K562 (cell line): ENCODE results near the gene HECW1.

Experiments used
- EP300 ChIP-seq: IDR thresholded peaks from 2 replicates; pipeline ENCODE4 v1.6.1; 2012; ENCODE audit warnings: low read length, improper control_type of control experiment
- EZH2 ChIP-seq: IDR thresholded peaks from 2 replicates; pipeline ENCODE4 v1.6.1; 2012; ENCODE audit warnings: low read depth, mild to moderate bottlenecking, inconsistent platforms, low read length, borderline replicate concordance
- HDAC6 ChIP-seq: IDR thresholded peaks from 2 replicates; pipeline ENCODE4 v1.6.1; 2012; ENCODE audit warnings: low read depth, mild to moderate bottlenecking, control low read depth, inconsistent platforms, low read length, moderate library complexity
- NRF1 ChIP-seq, 2 experiments: fragments of 450-650 bp; IDR thresholded peaks in 1 of 2; conservative IDR thresholded peaks in 1 of 2; 2 replicates each; pipeline ENCODE4 v1.6.1; 2014; ENCODE audit warnings: mild to moderate bottlenecking in 2 of 2
- POLR2A ChIP-seq: fragments of 450-650 bp; conservative IDR thresholded peaks from 2 replicates; pipeline ENCODE4 v1.6.1; 2016
- SMAD1 ChIP-seq: fragments of 150-350 bp; IDR thresholded peaks from 2 replicates; pipeline ENCODE4 v1.6.1; 2014; ENCODE audit warnings: low read length, low read depth; ENCODE audit not compliant: partially characterized antibody
- ZNF274 ChIP-seq: IDR thresholded peaks from 2 replicates; pipeline ENCODE4 v1.6.1; 2011; ENCODE audit warnings: low read depth, mild to moderate bottlenecking, low read length, moderate library complexity, borderline replicate concordance
- TF ChIP-seq, protein P1 (sequence below), 2 experiments: fragments of 450-650 bp in 1 of 2; sonication (generic) in 1 of 2; formaldehyde crosslinking in 1 of 2; IDR thresholded peaks; 2 replicates each; pipeline versions ENCODE4 v1.7.1 to v1.9.0; 2016 to 2022; ENCODE audit warnings: inconsistent platforms in 1 of 2, mild to moderate bottlenecking in 1 of 2, missing genetic modification reagents in 1 of 2

DNA sequence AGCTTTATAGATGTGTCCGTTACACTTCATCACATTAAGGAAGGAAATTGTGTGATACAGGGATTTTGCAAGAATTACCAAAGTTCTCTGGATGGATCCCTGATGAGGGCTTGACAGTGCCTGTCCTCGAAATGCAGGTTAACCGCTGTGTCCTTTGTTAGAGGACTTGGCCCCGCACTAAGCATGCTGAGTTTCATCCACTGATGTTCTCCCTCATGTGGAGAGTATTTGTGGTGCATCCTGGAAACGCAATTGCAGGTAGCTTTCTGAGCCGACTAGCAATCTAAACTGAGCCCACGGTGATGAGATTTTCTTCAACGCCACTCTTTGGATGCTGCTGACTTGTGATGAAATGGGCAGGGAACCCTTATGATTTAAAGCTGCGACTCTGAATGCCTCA, 398.6 kb downstream of the HECW1 start:
- no peak for TF ChIP-seq SMAD1
- no peak for TF ChIP-seq NRF1 (conservative IDR thresholded peaks at IDR 0.05 in 1 of 2, IDR thresholded peaks at IDR 0.05 in 1 of 2)
- TF ChIP-seq EP300: no peak
- TF ChIP-seq EZH2: no peak
- TF ChIP-seq, protein P1, sequence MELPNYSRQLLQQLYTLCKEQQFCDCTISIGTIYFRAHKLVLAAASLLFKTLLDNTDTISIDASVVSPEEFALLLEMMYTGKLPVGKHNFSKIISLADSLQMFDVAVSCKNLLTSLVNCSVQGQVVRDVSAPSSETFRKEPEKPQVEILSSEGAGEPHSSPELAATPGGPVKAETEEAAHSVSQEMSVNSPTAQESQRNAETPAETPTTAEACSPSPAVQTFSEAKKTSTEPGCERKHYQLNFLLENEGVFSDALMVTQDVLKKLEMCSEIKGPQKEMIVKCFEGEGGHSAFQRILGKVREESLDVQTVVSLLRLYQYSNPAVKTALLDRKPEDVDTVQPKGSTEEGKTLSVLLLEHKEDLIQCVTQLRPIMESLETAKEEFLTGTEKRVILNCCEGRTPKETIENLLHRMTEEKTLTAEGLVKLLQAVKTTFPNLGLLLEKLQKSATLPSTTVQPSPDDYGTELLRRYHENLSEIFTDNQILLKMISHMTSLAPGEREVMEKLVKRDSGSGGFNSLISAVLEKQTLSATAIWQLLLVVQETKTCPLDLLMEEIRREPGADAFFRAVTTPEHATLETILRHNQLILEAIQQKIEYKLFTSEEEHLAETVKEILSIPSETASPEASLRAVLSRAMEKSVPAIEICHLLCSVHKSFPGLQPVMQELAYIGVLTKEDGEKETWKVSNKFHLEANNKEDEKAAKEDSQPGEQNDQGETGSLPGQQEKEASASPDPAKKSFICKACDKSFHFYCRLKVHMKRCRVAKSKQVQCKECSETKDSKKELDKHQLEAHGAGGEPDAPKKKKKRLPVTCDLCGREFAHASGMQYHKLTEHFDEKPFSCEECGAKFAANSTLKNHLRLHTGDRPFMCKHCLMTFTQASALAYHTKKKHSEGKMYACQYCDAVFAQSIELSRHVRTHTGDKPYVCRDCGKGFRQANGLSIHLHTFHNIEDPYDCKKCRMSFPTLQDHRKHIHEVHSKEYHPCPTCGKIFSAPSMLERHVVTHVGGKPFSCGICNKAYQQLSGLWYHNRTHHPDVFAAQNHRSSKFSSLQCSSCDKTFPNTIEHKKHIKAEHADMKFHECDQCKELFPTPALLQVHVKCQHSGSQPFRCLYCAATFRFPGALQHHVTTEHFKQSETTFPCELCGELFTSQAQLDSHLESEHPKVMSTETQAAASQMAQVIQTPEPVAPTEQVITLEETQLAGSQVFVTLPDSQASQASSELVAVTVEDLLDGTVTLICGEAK (IDR thresholded peaks at IDR 0.05): no peak
- TF ChIP-seq, protein P1 (CRISPR knock-in tag; IDR thresholded peaks at IDR 0.05): no peak
- TF ChIP-seq POLR2A: no peak
- TF ChIP-seq ZNF274: no peak
- no peak for TF ChIP-seq HDAC6
